Measurements from ENCODE around the gene KIAA0825. TPM values are rescaled to one million over a fixed set of nuclear protein-coding genes. Genes with fewer than 3 reads are reported as not detected.
A peak's percentile ranks its signal among the peaks of the same experiment; 100 is the strongest.
"Not testable (repeated sequence)": the region's sequence is repeated elsewhere in the genome, so short reads cannot be mapped to it uniquely, and the experiment has no call there.

KIAA0825 gene
- total RNA-seq, 1 donor from 2014 or later: 0.62 TPM

- Mint-ChIP-seq H3K36me3 (ENCODE audit: low read depth) (peaks cover 4% of the 10 kb centered on the region), H3K4me1 (ENCODE audit: low read depth) (peaks cover 28% of the 10 kb centered on the region), H3K27ac (no peak overlapping the region), H3K4me3 (ENCODE audit: low read depth) (no peak overlapping the region), H3K27me3 (ENCODE audit: low read depth) (no peaks in the 10 kb centered on the region), H3K9me3 (no peaks in the 10 kb centered on the region)
- intact Hi-C loops (cut with micrococcal nuclease): no loop called here
- no peak for DNase-seq (ENCODE audit: low spot score)
Measured at GRCh38 chr5:94623011-94623410, 4.6 kb upstream of the KIAA0825 start.

- Mint-ChIP-seq H3K27me3 (ENCODE audit: low read depth) (no peaks in the 10 kb centered on the region), H3K9me3 (no peaks in the 10 kb centered on the region), H3K4me1 (ENCODE audit: low read depth) (peaks cover 37% of the 10 kb centered on the region), H3K27ac (no peak overlapping the region), H3K36me3 (ENCODE audit: low read depth) (peaks cover 4% of the 10 kb centered on the region), H3K4me3 (ENCODE audit: low read depth) (no peak overlapping the region)
- intact Hi-C loops (cut with micrococcal nuclease): no loop called here
- DNase-seq (ENCODE audit: low spot score): no peak
Measured at GRCh38 chr5:94621763-94622162, 3.4 kb upstream of the KIAA0825 start.

- H3K36me3 Mint-ChIP-seq (ENCODE audit: low read depth): peaks cover 4% of the 10 kb centered on the region
- intact Hi-C loops (cut with micrococcal nuclease): no loop called here
- peak overlapping the region; percentile 97 for H3K4me3 Mint-ChIP-seq (ENCODE audit: low read depth)
- no peaks in the 10 kb centered on the region for H3K9me3 Mint-ChIP-seq
- DNase-seq (ENCODE audit: low spot score): no peak
- no peak overlapping the region for H3K27ac Mint-ChIP-seq
- no peaks in the 10 kb centered on the region for H3K27me3 Mint-ChIP-seq (ENCODE audit: low read depth)
- H3K4me1 Mint-ChIP-seq (ENCODE audit: low read depth): peaks cover 37% of the 10 kb centered on the region
Measured at GRCh38 chr5:94620256-94620655, 1.9 kb upstream of the KIAA0825 start.

GRCh38 chr5:94618029-94618492, 343 bp downstream of the KIAA0825 start:
- intact Hi-C loops (cut with micrococcal nuclease): loop anchor here (1.0 to 10.0 kb wide), 4 partner anchors 84 to 175 kb away; no protein-coding TSS in a partner anchor
- peaks cover 34% of the 10 kb centered on the region for H3K4me1 Mint-ChIP-seq (ENCODE audit: low read depth)
- peak; percentile 31 for DNase-seq (ENCODE audit: low spot score)

DNA sequence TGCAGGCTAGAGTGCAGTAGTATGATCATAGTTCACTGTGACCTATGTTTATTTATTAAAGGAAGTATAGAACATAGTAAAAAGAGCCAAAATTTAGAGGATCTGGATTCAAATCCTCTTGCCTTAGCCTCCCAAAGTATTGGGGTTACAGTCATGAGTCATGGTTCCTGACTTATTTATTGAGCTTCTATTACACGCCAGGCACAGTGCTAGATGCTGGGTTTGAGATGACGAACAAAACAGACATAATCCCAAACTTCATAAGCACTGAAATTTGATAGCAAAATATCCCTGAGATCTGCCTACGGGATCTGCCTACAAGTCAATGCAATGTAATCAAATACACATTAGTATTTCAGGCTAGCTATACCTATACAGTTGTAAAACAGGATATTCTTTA, 2.5 kb downstream of the KIAA0825 start:
- Mint-ChIP-seq H3K4me3 (ENCODE audit: low read depth) (no peak overlapping the region), H3K27me3 (ENCODE audit: low read depth) (no peaks in the 10 kb centered on the region), H3K36me3 (ENCODE audit: low read depth) (no peaks in the 10 kb centered on the region), H3K27ac (no peak overlapping the region), H3K4me1 (ENCODE audit: low read depth) (peaks cover 23% of the 10 kb centered on the region), H3K9me3 (no peaks in the 10 kb centered on the region)
- intact Hi-C loops (cut with micrococcal nuclease): loop anchor here (5.0 to 10.0 kb wide), 2 partner anchors 86 to 91 kb away; no protein-coding TSS in a partner anchor
- no peak for DNase-seq (ENCODE audit: low spot score)

More at GRCh38 chr5:94618029-94618492, 343 bp downstream of the KIAA0825 start:
- no peaks in the 10 kb centered on the region for H3K9me3 Mint-ChIP-seq
- H3K27me3 Mint-ChIP-seq (ENCODE audit: low read depth): no peaks in the 10 kb centered on the region
- peak overlapping the region; percentile 96 for H3K27ac Mint-ChIP-seq
- H3K36me3 Mint-ChIP-seq (ENCODE audit: low read depth): peaks cover 4% of the 10 kb centered on the region
- peak overlapping the region; percentile 97 for H3K4me3 Mint-ChIP-seq (ENCODE audit: low read depth)

- no peak overlapping the region for H3K4me3 Mint-ChIP-seq (ENCODE audit: low read depth)
- DNase-seq (ENCODE audit: low spot score): no peak
- intact Hi-C loops (cut with micrococcal nuclease): loop anchor here (10.0 kb wide), 1 partner anchor 89 kb away; no protein-coding TSS in a partner anchor
- peaks cover 18% of the 10 kb centered on the region for H3K4me1 Mint-ChIP-seq (ENCODE audit: low read depth)
- no peaks in the 10 kb centered on the region for H3K9me3 Mint-ChIP-seq
- H3K27ac Mint-ChIP-seq: no peak overlapping the region
- no peaks in the 10 kb centered on the region for H3K27me3 Mint-ChIP-seq (ENCODE audit: low read depth)
- H3K36me3 Mint-ChIP-seq (ENCODE audit: low read depth): no peaks in the 10 kb centered on the region
Measured at GRCh38 chr5:94614156-94614805, 4.1 kb downstream of the KIAA0825 start.

DNA sequence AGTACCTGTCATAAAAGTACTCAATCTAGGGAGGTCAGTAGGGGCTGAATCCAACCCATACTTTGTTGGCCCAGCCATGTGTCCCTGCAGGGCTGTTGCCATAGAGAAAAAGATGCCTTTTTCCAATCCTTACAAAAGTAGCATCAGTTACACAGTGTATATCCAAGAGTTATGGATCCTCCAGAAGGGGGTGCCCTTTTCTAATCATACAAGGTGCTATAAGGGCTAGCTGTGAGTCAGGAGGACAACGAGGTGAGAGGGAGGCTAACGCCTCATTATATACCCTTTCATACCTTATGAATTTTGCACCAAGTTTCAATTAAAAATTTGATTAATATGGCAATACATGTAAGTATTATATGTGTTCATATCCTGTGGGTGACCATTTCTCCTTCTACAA, 4.8 kb downstream of the KIAA0825 start:
- no peaks in the 10 kb centered on the region for H3K9me3 Mint-ChIP-seq
- DNase-seq (ENCODE audit: low spot score): no peak
- no peaks in the 10 kb centered on the region for H3K27me3 Mint-ChIP-seq (ENCODE audit: low read depth)
- no peak overlapping the region for H3K4me3 Mint-ChIP-seq (ENCODE audit: low read depth)
- H3K27ac Mint-ChIP-seq: no peak overlapping the region
- peaks cover 16% of the 10 kb centered on the region for H3K4me1 Mint-ChIP-seq (ENCODE audit: low read depth)
- intact Hi-C loops (cut with micrococcal nuclease): loop anchor here (1.0 to 10.0 kb wide), 2 partner anchors 89 to 125 kb away; no protein-coding TSS in a partner anchor
- H3K36me3 Mint-ChIP-seq (ENCODE audit: low read depth): no peaks in the 10 kb centered on the region

DNA sequence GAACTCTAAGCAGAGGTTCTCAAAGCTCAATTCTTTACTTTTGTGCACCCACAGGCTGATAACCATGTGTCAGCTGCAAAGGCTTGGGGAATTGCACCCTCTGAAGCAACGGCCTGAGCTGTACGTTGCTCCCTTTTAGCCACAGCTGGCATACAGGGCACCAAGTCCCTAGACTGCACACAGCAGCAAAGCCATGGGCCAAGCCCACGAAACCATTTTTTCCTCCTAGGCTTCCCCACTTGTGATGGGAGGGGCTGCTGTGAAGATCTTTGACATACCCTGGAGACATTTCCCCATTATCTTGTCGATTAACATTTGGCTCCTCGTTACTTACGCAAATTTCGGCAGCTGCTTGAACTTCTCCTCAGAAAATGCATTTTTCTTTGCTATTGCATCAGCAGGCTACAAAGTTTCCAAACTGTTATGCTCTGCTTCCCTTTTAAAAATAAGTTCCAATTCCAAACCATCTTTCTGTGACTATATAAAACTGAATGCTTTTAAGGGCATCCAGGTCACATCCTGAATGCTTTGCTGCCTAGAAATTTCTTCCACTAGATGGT, 23.0 kb downstream of the KIAA0825 start:
- intact Hi-C loops (cut with micrococcal nuclease): no loop called here
- H3K27me3 Mint-ChIP-seq (ENCODE audit: low read depth): peaks cover 6% of the 10 kb centered on the region
- no peak for DNase-seq (ENCODE audit: low spot score)
- H3K4me3 Mint-ChIP-seq (ENCODE audit: low read depth): no peak overlapping the region
- H3K9me3 Mint-ChIP-seq: peaks cover 6% of the 10 kb centered on the region
- no peak overlapping the region for H3K27ac Mint-ChIP-seq
- H3K36me3 Mint-ChIP-seq (ENCODE audit: low read depth): no peaks in the 10 kb centered on the region
- no peaks in the 10 kb centered on the region for H3K4me1 Mint-ChIP-seq (ENCODE audit: low read depth)

DNA sequence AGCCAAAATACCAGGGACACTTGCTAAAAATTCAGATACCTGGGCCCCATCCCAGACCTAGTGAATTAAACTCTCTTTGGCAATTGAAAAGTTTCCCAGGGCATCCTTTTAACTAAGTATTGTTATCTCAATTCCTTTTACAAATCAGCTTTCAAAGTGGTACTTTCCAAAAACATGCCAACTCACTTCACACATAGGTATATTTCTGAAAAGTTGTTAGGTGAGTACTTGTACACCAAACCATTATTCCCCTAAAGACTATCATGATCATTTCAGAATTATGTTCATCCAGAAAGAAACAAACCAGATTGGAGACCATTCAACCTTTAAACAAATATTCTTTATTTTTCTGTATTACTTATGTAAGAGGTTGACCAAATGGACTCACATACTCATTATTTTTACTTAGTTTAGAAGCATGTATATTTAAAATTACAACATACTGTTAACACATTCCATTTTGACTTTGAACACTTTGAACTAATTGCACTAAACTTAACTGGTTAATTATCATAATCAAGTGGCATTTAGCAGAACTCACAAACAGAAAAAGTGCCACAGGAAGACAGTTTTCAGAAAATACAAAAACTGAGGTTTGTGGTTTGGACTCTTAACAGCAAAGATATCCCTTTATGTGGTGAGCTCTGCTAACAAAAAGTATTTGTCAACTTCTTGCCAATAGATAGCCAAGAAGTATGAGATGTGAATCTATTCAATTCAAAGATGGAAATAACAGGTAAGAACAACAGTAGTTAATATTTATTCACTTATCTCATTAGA, 40.7 kb downstream of the KIAA0825 start:
- H3K27ac Mint-ChIP-seq: no peak overlapping the region

DNA sequence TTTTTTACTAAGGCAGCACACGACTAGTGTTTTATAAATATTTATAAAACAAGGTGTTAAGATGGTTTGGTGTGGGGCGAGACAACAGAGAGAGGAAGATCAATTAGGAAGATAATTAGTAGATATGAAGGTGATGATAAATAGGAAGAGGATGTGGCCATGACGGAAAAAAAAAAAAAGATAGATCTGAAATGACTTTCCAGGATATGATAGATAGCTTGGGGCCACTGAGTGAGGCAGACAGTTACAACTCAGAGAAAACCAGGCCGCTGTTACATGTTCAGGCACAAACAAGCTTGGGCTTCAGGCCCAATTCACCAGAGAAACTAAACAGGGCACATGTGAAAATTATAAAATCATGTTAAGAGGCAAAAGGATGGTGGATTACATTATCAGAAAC, 43.2 kb downstream of the KIAA0825 start:
- Mint-ChIP-seq H3K36me3 (ENCODE audit: low read depth) (peaks cover 15% of the 10 kb centered on the region), H3K27me3 (ENCODE audit: low read depth) (no peaks in the 10 kb centered on the region), H3K4me3 (ENCODE audit: low read depth) (peak overlapping the region; percentile 9), H3K4me1 (ENCODE audit: low read depth) (peaks cover 32% of the 10 kb centered on the region), H3K27ac (peak overlapping the region; percentile 52), H3K9me3 (no peaks in the 10 kb centered on the region)
- intact Hi-C loops (cut with micrococcal nuclease): loop anchor here (5.0 kb wide), 1 partner anchor 217 kb away; no protein-coding TSS in a partner anchor
- DNase-seq (ENCODE audit: low spot score): no peak

More for the DNA sequence above, 40.7 kb downstream of the KIAA0825 start:
- peaks cover 32% of the 10 kb centered on the region for H3K4me1 Mint-ChIP-seq (ENCODE audit: low read depth)
- intact Hi-C loops (cut with micrococcal nuclease): loop anchor here (5.0 kb wide), 1 partner anchor 215 kb away; no protein-coding TSS in a partner anchor
- peaks cover 15% of the 10 kb centered on the region for H3K36me3 Mint-ChIP-seq (ENCODE audit: low read depth)
- DNase-seq (ENCODE audit: low spot score): no peak
- H3K27me3 Mint-ChIP-seq (ENCODE audit: low read depth): peaks cover 2% of the 10 kb centered on the region
- H3K9me3 Mint-ChIP-seq: no peaks in the 10 kb centered on the region
- no peak overlapping the region for H3K4me3 Mint-ChIP-seq (ENCODE audit: low read depth)

DNA sequence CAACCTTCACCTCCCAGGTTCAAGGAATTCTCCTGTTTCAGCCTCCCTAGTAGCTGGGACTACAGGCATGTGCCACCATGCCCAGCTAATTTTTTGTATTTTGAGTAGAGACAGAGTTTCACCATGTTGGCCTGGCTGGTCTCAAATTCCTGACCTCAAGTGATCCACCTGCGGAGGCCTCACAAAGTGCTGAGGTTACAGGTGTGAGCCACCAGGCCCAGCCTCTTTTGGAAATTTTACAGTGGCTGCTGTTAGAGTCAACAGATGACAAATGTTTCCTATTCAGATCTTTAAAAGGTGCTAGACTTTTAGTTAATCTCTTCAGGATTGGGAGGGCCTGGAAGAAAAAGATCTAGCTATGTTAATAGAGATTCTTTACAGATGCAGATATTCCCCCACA, 45.1 kb downstream of the KIAA0825 start:
- H3K27ac Mint-ChIP-seq; H3K4me3 Mint-ChIP-seq (ENCODE audit: low read depth); H3K27me3 Mint-ChIP-seq (ENCODE audit: low read depth); DNase-seq (ENCODE audit: low spot score); H3K9me3 Mint-ChIP-seq; intact Hi-C loops (cut with micrococcal nuclease): not testable (repeated sequence)
- Mint-ChIP-seq H3K4me1 (ENCODE audit: low read depth) (peaks cover 31% of the 10 kb centered on the region), H3K36me3 (ENCODE audit: low read depth) (peaks cover 15% of the 10 kb centered on the region)

DNA sequence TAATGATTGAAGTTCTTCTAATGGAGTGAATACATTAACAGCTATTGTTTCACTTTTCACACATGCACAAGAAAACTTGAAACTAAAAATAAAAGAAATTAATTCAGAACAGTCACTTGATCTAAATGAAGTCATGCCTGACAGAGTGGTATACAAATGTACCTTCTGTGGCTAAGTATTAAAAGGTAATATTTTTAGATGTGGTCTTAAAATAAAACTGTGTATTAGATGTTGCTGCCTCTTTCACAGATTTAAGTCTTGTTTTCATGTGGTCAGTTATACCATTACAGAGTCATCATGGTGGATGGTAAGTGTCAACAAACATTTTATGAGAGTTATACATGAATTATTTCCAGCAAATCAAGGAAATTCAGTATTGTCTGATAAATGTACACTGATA, 47.0 kb downstream of the KIAA0825 start:
- Mint-ChIP-seq H3K4me3 (ENCODE audit: low read depth) (no peak overlapping the region), H3K27ac (no peak overlapping the region), H3K36me3 (ENCODE audit: low read depth) (peaks cover 15% of the 10 kb centered on the region), H3K4me1 (ENCODE audit: low read depth) (peaks cover 17% of the 10 kb centered on the region), H3K27me3 (ENCODE audit: low read depth) (no peaks in the 10 kb centered on the region), H3K9me3 (no peaks in the 10 kb centered on the region)
- no peak for DNase-seq (ENCODE audit: low spot score)
- intact Hi-C loops (cut with micrococcal nuclease): no loop called here

Measured in activated T-helper 2 cell treated with anti-CD3 and anti-CD28 coated beads, Interferon-gamma antibody, Interleukin-2, Interleukin-4, amounts not matched to agents 10 μg/mL and 5 μg/mL and 100 μg/mL, durations not matched to agents 14 hours and 24 hours and 36 hours (primary cell).